ENCODE results near the gene CACNA1H.
"Not testable (repeated sequence)": the region's sequence is repeated elsewhere in the genome, so short reads cannot be mapped to it uniquely, and the experiment has no call there.

The CACNA1H gene

GRCh38 chr16:1245452-1246020 is 92.6 kb downstream of the CACNA1H start:
- TF ChIP-seq CTCF (conservative IDR thresholded peaks at IDR 0.05; ENCODE audit: low read depth, low read length): no peak
- no peak overlapping the region for H3K4me3 ChIP-seq (ENCODE audit: low read length)
- no peak for DNase-seq (ENCODE audit: low read depth)

- H3K4me3 ChIP-seq (ENCODE audit: low read length); DNase-seq (ENCODE audit: low read depth): not testable (repeated sequence)
Measured at GRCh38 chr16:1247903-1248537, 95.1 kb downstream of the CACNA1H start.

- not testable (repeated sequence) for H3K4me3 ChIP-seq (ENCODE audit: low read length); DNase-seq (ENCODE audit: low read depth)
Measured at GRCh38 chr16:1249031-1249755, 96.3 kb downstream of the CACNA1H start.

GRCh38 chr16:1253701-1254364 is 100.9 kb downstream of the CACNA1H start:
- H3K4me3 ChIP-seq (ENCODE audit: low read length); DNase-seq (ENCODE audit: low read depth): not testable (repeated sequence)

- DNase-seq (ENCODE audit: low read depth); H3K4me3 ChIP-seq (ENCODE audit: low read length): not testable (repeated sequence)
Measured at GRCh38 chr16:1254821-1255220, 101.9 kb downstream of the CACNA1H start.

GRCh38 chr16:1255276-1256122 is 102.6 kb downstream of the CACNA1H start, which contains the start of gene TPSD1:
TPSD1 (plus strand) TSS chr16:1256069; CDS start chr16:1256281, 212 bp downstream.
- DNase-seq (ENCODE audit: low read depth); H3K4me3 ChIP-seq (ENCODE audit: low read length): not testable (repeated sequence)

- not testable (repeated sequence) for DNase-seq (ENCODE audit: low read depth); H3K4me3 ChIP-seq (ENCODE audit: low read length)
Measured at GRCh38 chr16:1256296-1256873, 103.5 kb downstream of the CACNA1H start.

GRCh38 chr16:1256874-1257322 is 104.0 kb downstream of the CACNA1H start:
- H3K4me3 ChIP-seq (ENCODE audit: low read length): no peak overlapping the region
- no peak for DNase-seq (ENCODE audit: low read depth)
- TF ChIP-seq CTCF (conservative IDR thresholded peaks at IDR 0.05; ENCODE audit: low read depth, low read length): no peak

- H3K4me3 ChIP-seq (ENCODE audit: low read length): no peak overlapping the region
- no peak for DNase-seq (ENCODE audit: low read depth)
- no peak for TF ChIP-seq CTCF (conservative IDR thresholded peaks at IDR 0.05; ENCODE audit: low read depth, low read length)
Measured at GRCh38 chr16:1257561-1258224, 104.8 kb downstream of the CACNA1H start.
